ENCODE measurements around the gene TLDC2. TPM values are rescaled to one million over a fixed set of nuclear protein-coding genes. Genes with fewer than 3 reads are reported as not detected.
"Not testable (repeated sequence)": the region's sequence is repeated elsewhere in the genome, so short reads cannot be mapped to it uniquely, and the experiment has no call there.

Gene TLDC2
- total RNA-seq, 1 experiment from 2014 or later: not detected

DNA sequence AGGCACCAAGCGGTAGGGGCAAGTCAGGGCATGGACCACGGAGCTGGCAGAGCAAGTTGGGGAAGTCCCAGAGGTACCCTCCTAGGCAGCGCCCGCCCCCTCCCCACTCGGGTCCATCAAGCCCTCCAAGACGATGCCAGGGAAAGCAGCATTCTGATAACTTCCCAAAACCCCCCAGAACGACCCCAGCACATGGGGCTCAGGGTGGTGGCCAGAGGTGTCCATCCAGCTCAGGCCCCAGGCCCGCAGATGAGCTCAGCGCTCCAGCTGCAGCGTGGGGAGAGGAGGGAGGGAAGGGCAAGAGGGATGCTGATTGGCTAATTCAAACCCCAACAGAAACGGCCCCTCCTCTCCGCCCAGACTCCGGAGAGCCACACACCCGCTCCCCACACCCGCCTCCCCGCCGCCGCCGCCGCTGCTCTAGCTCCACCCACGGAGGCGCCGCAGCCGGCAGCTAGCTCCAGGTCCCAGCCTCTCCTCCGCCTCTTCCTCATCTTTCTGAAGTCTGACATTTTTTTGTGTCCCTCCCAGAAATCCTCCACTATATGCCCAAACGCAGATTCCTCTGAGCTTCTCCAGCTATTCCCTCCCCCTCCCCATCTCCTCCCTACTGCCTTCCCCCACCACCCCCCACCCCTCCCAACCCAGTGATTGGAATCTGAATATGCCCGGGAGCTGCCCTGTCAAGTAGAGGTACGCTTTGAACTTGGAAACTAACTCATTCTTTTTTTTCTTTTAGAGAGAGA is 40.3 kb upstream of the TLDC2 start:
- peak; percentile 95 for DNase-seq

DNA sequence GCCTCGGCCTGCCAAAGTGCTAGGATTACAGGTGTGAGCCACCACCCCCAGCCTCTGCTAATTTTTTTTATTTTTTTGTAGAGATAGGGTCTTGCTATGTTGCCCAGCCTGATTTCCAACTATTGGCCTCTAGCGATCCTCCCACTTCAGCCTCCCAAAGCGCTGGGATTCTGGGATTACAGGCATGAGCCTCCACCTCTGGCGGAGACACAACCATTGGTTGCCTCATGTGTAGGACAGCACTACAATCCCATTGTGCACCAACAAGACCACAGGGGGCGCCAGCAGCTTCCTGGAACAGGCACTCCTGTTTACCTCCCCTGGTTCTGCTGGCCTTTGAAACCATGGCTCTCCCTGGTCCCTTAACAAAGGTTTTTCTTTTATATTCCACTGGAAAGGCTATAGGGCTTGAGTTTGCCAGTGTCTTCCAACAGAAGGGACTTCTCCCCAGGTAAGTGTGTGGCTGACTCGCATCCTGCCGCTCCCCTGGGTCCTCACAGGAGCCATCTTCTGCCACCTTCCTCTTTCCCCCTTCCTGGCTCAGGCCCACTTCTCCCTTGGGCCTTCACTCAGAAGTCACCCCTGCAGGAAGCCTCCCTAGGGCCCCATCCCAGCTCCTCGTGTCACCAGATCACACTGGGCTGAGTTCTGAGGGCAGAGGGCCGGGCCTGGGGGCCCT is 39.2 kb upstream of the TLDC2 start:
- Histone ChIP-seq H4K20me1 (ENCODE audit: insufficient read depth, low read depth, low read length) (peaks cover 6% of the 10 kb centered on the region; the same call in 1 of the 2 replicates), H3K36me3 (ENCODE audit: insufficient read depth, low read length) (peaks cover 36% of the 10 kb centered on the region), H3K4me1 (ENCODE audit: low read length) (peaks cover 60% of the 10 kb centered on the region), H3K27ac (ENCODE audit: low read length) (peak overlapping the region; percentile 91), H2AFZ (ENCODE audit: low read length) (no peak overlapping the region), H3K27me3 (ENCODE audit: low read length) (no peaks in the 10 kb centered on the region), H3K9ac (ENCODE audit: low read length) (peak overlapping the region; percentile 62), H3K79me2 (ENCODE audit: low read length) (peaks cover 69% of the 10 kb centered on the region), H3K4me3 (ENCODE audit: low read length) (peak overlapping the region; percentile 35; the same call in 1 of the 2 replicates), H3K9me2 (replicated peaks; ENCODE audit: insufficient read depth, low read length) (no peaks in the 10 kb centered on the region), H3K9me3 (ENCODE audit: low read length) (no peaks in the 10 kb centered on the region), H3K4me2 (ENCODE audit: low read depth, low read length, poor library complexity, severe bottlenecking) (peak overlapping the region; percentile 68)
- peak; percentile 91 for DNase-seq

More for the DNA sequence above, 40.3 kb upstream of the TLDC2 start:
- H3K9me2 ChIP-seq (replicated peaks; ENCODE audit: insufficient read depth, low read length): no peaks in the 10 kb centered on the region
- H3K4me3 ChIP-seq (ENCODE audit: low read length): peak overlapping the region; percentile 43; the same call in 1 of the 2 replicates
- peaks cover 54% of the 10 kb centered on the region for H3K4me1 ChIP-seq (ENCODE audit: low read length)
- H3K9me3 ChIP-seq (ENCODE audit: low read length): no peaks in the 10 kb centered on the region
- H3K27me3 ChIP-seq (ENCODE audit: low read length): no peaks in the 10 kb centered on the region
- H3K4me2 ChIP-seq (ENCODE audit: low read depth, low read length, poor library complexity, severe bottlenecking): peak overlapping the region; percentile 68
- peaks cover 70% of the 10 kb centered on the region for H3K79me2 ChIP-seq (ENCODE audit: low read length)
- H4K20me1 ChIP-seq (ENCODE audit: insufficient read depth, low read depth, low read length): peaks cover 6% of the 10 kb centered on the region; the same call in 1 of the 2 replicates
- H3K36me3 ChIP-seq (ENCODE audit: insufficient read depth, low read length): peaks cover 42% of the 10 kb centered on the region
- no peak overlapping the region for H2AFZ ChIP-seq (ENCODE audit: low read length)
- H3K27ac ChIP-seq (ENCODE audit: low read length): peak overlapping the region; percentile 91
- peak overlapping the region; percentile 73 for H3K9ac ChIP-seq (ENCODE audit: low read length)

DNA sequence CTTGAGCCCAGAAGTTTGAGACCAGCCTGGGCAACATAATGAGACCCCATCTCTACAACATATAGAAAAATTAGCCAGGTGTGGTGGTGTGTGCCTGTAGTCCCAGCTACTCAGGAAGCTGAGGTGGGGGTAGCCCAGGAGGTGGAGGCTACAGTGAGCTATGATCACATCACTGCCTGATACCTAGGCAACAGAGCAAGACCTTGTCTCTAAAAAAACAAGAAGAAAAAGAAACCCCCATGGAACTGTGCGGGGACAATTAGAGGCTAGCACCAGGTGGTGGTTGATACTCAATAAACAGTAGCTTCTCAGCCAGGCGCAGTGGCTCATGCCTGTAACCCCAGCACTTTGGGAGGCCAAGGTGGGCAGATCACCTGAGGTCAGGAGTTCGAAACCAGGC is 37.6 kb upstream of the TLDC2 start:
- H3K4me2 ChIP-seq (ENCODE audit: low read depth, low read length, poor library complexity, severe bottlenecking): peak overlapping the region; percentile 1
- peaks cover 77% of the 10 kb centered on the region for H3K4me1 ChIP-seq (ENCODE audit: low read length)
- H3K36me3 ChIP-seq (ENCODE audit: insufficient read depth, low read length): peaks cover 23% of the 10 kb centered on the region
- not testable (repeated sequence) for H3K27me3 ChIP-seq (ENCODE audit: low read length); H3K4me3 ChIP-seq (ENCODE audit: low read length); H4K20me1 ChIP-seq (ENCODE audit: insufficient read depth, low read depth, low read length); H3K9me2 ChIP-seq (replicated peaks; ENCODE audit: insufficient read depth, low read length); H2AFZ ChIP-seq (ENCODE audit: low read length); H3K9me3 ChIP-seq (ENCODE audit: low read length); H3K9ac ChIP-seq (ENCODE audit: low read length)
- peak overlapping the region; percentile 91 for H3K27ac ChIP-seq (ENCODE audit: low read length)
- peak; percentile 52 for DNase-seq
- H3K79me2 ChIP-seq (ENCODE audit: low read length): peaks cover 66% of the 10 kb centered on the region

DNA sequence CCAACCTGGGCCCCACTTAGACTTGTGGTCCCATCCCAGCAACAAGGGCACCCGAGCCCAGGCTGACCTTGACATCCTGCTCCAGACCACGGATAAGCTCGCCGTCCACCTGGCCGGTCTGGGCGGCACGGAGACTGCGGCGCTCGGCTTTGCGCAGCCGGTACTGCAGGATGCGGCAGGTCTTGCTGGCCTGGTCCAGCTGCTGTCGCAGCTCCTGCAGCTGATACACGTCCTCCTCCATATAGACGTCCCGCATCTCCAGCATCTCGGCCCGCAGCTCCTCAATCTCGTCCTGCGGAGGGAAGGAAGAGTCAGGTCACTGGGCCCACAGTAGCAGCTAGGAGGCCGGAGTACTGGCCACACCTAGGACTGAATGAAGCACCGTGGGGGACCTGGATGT is 36.8 kb upstream of the TLDC2 start:
- peaks cover 17% of the 10 kb centered on the region for H3K36me3 ChIP-seq (ENCODE audit: insufficient read depth, low read length)
- H3K4me1 ChIP-seq (ENCODE audit: low read length): peaks cover 82% of the 10 kb centered on the region
- no peak for DNase-seq
- no peak overlapping the region for H3K9ac ChIP-seq (ENCODE audit: low read length)
- H3K9me3 ChIP-seq (ENCODE audit: low read length): no peaks in the 10 kb centered on the region
- H3K79me2 ChIP-seq (ENCODE audit: low read length): peaks cover 62% of the 10 kb centered on the region
- no peak overlapping the region for H3K4me3 ChIP-seq (ENCODE audit: low read length)
- no peaks in the 10 kb centered on the region for H4K20me1 ChIP-seq (ENCODE audit: insufficient read depth, low read depth, low read length)
- no peaks in the 10 kb centered on the region for H3K27me3 ChIP-seq (ENCODE audit: low read length)
- H3K27ac ChIP-seq (ENCODE audit: low read length): peak overlapping the region; percentile 91
- no peak overlapping the region for H2AFZ ChIP-seq (ENCODE audit: low read length)
- no peaks in the 10 kb centered on the region for H3K9me2 ChIP-seq (replicated peaks; ENCODE audit: insufficient read depth, low read length)
- no peak overlapping the region for H3K4me2 ChIP-seq (ENCODE audit: low read depth, low read length, poor library complexity, severe bottlenecking)

- Histone ChIP-seq H3K79me2 (ENCODE audit: low read length) (peaks cover 49% of the 10 kb centered on the region), H3K9ac (ENCODE audit: low read length) (peak overlapping the region; percentile 49), H3K4me2 (ENCODE audit: low read depth, low read length, poor library complexity, severe bottlenecking) (peak overlapping the region; percentile 74), H3K27ac (ENCODE audit: low read length) (peak overlapping the region; percentile 98), H3K4me1 (ENCODE audit: low read length) (peaks cover 83% of the 10 kb centered on the region)
- not testable (repeated sequence) for H3K4me3 ChIP-seq (ENCODE audit: low read length); H3K36me3 ChIP-seq (ENCODE audit: insufficient read depth, low read length); H4K20me1 ChIP-seq (ENCODE audit: insufficient read depth, low read depth, low read length); H3K9me3 ChIP-seq (ENCODE audit: low read length); DNase-seq; H3K9me2 ChIP-seq (replicated peaks; ENCODE audit: insufficient read depth, low read length); H2AFZ ChIP-seq (ENCODE audit: low read length); H3K27me3 ChIP-seq (ENCODE audit: low read length)
Measured at GRCh38 chr20:36841030-36841429, 34.9 kb upstream of the TLDC2 start.

GRCh38 chr20:36845288-36845971 is 30.5 kb upstream of the TLDC2 start:
- H3K9ac ChIP-seq (ENCODE audit: low read length): peak overlapping the region; percentile 78
- peaks cover 1% of the 10 kb centered on the region for H3K36me3 ChIP-seq (ENCODE audit: insufficient read depth, low read length)
- peaks cover 64% of the 10 kb centered on the region for H3K79me2 ChIP-seq (ENCODE audit: low read length)
- peak overlapping the region; percentile 98 for H3K27ac ChIP-seq (ENCODE audit: low read length)
- peak overlapping the region; percentile 79 for H3K4me2 ChIP-seq (ENCODE audit: low read depth, low read length, poor library complexity, severe bottlenecking)
- DNase-seq: peak; percentile 88
- no peaks in the 10 kb centered on the region for H3K9me2 ChIP-seq (replicated peaks; ENCODE audit: insufficient read depth, low read length)
- H2AFZ ChIP-seq (ENCODE audit: low read length): no peak overlapping the region
- no peaks in the 10 kb centered on the region for H4K20me1 ChIP-seq (ENCODE audit: insufficient read depth, low read depth, low read length)
- no peaks in the 10 kb centered on the region for H3K27me3 ChIP-seq (ENCODE audit: low read length)
- no peaks in the 10 kb centered on the region for H3K9me3 ChIP-seq (ENCODE audit: low read length)
- H3K4me3 ChIP-seq (ENCODE audit: low read length): peak overlapping the region; percentile 56
- peaks cover 92% of the 10 kb centered on the region for H3K4me1 ChIP-seq (ENCODE audit: low read length)

- peaks cover 14% of the 10 kb centered on the region for H3K36me3 ChIP-seq (ENCODE audit: insufficient read depth, low read length)
- peaks cover 97% of the 10 kb centered on the region for H3K4me1 ChIP-seq (ENCODE audit: low read length)
- peak overlapping the region; percentile 79 for H3K4me2 ChIP-seq (ENCODE audit: low read depth, low read length, poor library complexity, severe bottlenecking)
- H3K9me3 ChIP-seq (ENCODE audit: low read length): no peaks in the 10 kb centered on the region; the same call in 1 of the 2 replicates
- peak overlapping the region; percentile 78 for H3K9ac ChIP-seq (ENCODE audit: low read length)
- H2AFZ ChIP-seq (ENCODE audit: low read length): no peak overlapping the region
- DNase-seq: peak; percentile 87
- peak overlapping the region; percentile 56; the same call in 1 of the 2 replicates for H3K4me3 ChIP-seq (ENCODE audit: low read length)
- H3K27me3 ChIP-seq (ENCODE audit: low read length): no peaks in the 10 kb centered on the region
- H3K79me2 ChIP-seq (ENCODE audit: low read length): peaks cover 65% of the 10 kb centered on the region
- peak overlapping the region; percentile 98 for H3K27ac ChIP-seq (ENCODE audit: low read length)
- no peaks in the 10 kb centered on the region for H3K9me2 ChIP-seq (replicated peaks; ENCODE audit: insufficient read depth, low read length)
- no peaks in the 10 kb centered on the region for H4K20me1 ChIP-seq (ENCODE audit: insufficient read depth, low read depth, low read length)
Measured at GRCh38 chr20:36847009-36847709, 28.8 kb upstream of the TLDC2 start.
